ENCODE data around the gene PXN.
"Not testable (repeated sequence)": the region's sequence is repeated elsewhere in the genome, so short reads cannot be mapped to it uniquely, and the experiment has no call there.

PXN gene

DNA sequence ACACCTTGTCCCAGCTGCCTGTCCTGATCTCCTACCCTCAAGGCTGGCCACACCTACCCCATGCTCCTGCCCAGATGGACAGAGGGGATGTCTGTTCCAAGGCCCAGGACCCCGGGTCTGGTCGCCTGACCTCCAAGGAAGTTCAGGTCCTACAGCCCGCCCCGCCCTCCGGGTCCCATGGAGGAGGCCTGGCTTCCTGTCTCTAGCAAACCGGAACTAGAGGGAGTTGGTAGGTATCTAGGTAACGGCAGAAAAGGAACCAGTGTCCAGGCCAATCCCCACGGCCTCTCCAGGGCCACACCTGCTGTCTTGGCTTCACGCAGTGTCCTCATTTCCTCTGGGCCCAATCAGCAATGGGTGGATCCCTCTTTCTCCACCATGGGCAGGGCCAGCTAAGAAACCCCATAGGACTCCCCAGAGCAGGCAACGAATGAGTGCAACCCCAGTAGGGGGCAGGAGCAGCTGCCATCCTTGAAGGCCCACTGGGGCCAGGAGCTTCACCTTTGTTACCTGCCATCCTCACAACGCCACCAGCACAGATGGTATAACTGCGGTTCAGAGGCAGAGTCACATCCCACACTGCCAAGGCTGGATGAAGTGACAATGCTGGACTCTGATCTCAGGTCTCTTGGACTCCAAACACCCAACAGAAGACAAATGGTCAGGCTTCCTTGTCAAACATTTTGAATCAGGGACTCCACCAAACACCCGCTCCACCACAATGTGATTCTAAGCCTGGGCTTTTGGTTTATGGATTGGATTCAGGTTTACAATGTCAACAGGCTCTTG is 39.5 kb downstream of the PXN start:
- no peak for DNase-seq (ENCODE audit: low spot score)

DNA sequence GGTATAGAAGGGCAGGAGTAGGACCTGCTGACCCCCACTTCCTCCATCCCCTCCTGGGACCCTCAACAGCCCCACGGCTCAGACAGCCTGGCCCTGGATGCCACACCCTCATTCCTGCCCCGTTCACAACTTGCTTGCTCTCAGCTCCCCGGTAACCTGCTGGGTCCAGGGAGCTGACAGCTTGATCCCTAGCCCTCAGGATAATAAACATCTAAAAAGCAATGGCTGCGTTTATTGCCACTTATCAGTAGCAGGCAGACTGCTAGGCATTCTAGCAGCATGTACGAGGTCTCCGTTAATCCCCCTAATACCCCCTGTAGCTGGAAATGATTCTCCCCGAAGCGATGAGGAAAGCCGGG is 40.4 kb downstream of the PXN start:
- no peak for DNase-seq (ENCODE audit: low spot score)

DNA sequence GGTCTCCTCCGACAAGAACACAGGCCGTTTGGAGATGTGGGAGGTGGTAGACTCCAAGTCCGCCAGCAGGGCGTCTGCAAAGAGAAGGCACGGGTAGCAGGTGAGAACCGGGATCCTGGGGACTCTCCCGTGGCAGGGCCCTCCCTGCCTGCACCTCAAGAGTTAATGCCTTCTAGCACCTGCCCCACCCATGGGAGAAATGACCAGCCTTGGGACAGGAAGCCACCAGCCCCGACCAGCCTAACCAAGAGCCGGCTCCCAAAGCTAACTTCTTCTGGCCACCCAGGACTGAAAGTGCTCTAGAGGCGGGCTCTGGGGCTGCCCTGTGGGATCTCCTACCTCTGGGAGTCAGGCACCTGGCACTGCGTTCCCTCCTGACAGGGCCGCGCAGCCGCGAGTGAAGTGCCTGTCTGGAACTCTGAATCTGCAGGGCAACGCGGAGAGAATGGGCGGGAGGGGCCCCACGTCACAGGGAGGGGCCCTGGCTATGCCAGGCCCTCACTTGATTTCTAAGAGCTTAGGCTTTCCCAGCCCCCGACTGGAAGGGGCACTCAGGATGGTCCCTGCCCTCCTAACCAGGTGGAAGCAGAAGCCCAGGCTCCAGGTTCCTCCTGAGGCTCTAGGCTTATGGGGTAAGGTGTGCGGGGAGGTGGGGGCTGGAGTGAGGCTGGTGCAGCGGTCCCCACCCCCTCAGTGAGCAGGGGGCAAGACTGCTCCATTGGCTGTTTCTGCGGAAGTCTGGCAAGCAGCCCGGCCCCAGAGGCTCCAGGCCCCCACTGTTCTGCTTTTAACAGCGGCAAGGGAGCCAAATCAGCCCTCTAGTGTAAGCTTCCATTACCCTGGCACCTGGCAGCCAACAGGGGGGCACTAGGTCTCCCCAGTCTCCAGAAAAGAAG is 41.0 kb downstream of the PXN start:
- DNase-seq (ENCODE audit: low spot score): no peak

DNA sequence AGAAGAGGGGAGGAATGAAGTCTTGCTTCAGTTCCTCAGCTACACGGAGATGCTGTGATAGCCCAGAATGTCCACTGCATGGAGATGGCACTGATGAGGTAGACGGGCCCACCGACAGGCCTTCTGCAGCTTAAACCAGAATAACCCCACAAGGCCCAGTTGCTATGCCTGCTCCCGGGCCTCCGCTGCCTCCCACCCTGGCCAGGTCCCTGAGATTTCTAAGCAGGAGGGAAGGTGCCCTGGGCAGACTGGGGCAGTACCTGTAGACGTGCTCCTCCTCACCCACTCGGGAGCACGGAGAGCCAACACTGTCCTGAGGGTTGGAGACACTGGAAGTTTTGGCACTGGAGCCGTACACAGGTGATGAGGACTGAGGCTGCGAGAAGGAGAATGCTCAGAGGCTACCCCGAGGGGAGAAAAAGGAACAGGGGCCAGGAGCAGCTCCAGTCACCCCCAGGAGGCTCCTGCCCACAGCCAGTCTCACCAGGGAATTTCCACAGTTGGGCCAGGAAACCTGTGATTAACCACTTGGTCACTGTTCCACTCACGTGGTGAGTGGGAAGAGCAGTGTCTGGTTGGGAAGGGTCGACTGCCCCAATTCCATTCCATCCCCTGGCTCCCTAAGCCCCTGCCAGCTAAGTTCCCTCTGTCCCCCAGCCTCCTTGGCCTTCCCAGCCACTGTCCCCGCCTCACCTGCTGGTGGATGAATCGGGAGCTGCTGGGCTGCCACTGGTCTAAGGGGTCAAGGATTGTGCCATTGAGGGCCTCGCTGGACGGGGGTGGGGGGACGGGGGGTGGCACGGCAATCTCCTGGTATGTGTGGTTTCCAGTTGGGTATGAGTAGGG is 41.8 kb downstream of the PXN start:
- DNase-seq (ENCODE audit: low spot score): no peak

DNA sequence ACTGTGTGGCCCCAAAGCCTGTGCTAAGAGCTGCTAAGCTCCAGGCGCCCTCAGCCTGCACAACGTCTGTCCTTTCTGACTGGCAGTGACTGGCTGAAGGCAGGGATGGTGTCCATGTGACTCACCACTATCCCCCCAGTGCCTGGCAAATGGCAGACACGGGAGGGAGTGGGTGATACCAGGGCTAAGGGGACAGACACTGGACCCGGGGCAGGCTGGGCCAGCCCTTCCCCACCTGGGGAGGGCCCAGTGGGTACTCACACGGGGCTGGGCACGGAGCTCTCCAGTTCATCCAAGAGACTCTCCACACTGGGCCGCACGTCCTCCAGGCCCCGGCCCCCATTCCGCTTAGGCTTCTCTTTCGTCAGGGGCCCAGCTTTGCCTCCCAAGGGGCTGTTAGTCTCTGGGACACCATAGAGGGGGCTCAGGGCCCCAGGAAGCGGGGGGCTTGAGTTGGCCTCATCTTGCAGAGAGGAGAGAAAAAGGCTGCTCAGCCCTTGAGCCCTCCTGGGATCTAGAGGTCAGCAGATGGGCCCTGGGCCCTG is 43.2 kb downstream of the PXN start:
- no peak for DNase-seq (ENCODE audit: low spot score)

DNA sequence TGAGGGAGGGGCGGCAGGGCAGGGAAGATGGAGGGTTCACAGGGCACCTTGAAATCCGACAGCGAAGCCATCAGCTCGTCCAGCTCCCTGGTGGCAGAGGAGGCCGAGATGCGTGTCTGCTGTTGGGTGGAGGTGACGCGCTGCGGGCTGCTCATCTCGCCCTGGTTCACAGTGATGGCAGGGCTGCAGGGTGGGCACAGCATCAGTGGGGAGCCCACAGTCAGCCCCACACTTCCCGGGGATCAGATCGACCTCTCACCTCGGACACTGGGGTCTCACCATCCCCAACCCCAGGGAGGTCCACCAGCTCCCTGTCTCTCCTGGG is 44.0 kb downstream of the PXN start:
- no peak for DNase-seq (ENCODE audit: low spot score)

DNA sequence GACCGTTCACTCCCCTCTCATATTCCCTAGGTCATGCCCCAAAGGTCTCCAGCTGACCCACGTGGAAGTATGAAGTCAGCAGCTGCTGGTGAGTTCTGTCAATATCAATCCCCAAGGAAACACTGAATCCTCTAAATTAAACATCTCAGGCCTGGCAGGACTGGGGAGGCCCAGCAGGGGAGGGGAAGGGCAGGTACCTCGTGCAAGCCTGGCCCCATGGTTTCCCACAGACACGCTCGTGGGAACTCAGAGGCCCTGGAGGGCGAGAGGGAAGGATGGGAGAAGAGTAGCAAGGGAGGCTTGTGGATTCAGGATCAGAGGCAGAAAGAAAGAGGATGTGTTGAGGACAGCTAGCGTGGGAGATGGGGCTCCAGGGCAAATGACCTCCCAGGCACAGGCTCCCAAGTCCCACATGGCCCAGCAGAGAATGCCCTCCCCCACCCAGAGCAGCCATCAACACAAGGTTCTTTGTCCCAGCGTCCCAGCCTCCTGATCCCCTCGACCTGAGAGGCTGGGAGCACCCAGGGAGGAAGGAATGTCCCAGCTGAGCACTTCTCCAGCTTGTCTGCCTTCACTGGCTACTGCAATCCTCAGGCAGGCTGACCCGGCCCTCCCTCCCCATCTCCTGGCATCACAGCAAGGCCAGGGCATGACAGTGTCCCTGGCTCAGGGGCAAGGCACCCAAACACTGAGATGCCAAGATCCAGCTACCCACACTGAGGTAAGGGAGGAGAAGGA is 44.5 kb downstream of the PXN start:
- no peak for DNase-seq (ENCODE audit: low spot score)

DNA sequence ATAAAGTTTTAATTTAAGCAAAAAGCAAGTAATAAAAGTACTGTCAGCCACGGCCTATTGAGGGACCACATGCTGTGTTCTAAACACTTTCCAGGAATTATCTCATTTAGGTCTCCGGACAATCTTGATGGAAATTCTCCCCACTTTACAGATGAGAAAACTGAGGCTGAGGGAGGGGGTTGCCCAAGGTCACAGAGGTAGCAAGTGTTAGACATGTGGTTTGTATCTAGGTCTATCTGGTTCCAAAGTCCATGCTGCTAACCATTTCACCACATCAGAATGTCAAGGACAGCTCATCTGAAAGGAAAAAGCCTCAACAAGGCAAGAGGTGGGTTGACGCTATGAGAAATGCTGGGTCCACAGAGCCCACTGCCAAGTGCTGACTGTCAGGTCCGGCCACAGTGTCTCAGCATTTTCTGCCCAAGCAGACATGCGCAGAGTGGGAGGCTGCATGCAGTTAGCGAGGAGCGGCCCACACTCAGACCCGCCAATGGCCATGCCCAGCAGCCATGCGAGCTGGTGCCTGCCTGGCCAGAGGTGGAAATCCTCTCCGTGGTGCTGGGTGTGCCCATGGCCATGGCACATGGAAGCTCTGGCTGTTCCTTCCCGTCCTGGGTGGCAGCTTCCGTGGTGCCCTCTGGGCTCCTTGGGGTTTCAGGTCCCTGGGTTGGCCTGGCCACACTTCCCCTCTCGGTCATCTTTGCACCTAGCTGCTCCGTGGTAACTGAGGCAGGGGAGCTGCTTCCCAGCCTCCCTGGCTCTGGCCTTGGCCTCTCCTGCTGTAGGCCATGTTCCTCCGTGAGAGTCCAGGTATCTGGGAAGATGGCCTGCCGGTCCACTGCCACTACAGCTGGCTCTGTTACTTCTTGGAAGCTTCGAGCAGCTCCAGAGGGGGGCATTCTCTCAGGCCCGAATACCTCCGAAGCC is 46.6 kb downstream of the PXN start:
- no peak for DNase-seq (ENCODE audit: low spot score)

DNA sequence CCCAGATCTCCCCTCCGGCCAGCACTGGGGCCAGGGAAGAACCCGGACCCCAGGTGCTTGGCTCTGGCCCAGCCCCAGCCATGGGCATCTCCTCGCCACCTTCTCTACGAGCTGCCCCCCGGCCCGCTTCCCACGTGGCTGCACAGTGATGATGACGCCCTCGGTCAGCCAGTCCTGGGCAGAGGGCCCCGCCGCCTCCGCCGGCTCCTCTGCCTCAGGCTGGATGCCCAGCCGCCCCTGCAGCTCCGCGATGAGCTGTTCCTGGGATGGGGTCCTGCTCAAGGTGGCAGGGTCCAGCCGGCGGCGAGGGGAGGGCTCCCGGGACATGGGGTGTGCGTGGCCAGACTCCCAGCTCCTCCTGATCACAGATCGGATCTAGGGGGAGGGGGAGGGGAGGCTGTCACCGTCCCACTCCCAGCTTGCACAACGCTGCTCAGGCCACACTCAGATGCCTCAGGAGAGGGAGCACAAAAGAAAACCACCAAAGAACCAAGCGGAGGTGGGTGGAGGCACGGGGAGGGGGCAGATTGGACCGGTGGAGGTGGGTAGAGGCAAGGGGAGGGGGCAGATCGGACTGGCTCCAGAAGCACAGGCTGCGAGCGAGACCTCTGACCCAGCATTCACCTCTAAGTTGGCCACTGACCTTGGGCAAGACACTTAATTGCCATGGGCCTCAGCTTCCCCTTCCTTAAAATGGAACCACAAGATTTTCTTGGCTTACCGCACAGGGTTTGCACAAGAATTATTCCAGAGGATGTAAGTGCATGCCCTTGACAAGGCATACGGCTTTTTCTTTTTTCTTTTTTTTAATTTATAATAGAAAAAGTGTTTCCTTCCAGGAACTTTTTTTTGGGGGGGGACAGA is 48.6 kb downstream of the PXN start:
- DNase-seq (ENCODE audit: low spot score): no peak

DNA sequence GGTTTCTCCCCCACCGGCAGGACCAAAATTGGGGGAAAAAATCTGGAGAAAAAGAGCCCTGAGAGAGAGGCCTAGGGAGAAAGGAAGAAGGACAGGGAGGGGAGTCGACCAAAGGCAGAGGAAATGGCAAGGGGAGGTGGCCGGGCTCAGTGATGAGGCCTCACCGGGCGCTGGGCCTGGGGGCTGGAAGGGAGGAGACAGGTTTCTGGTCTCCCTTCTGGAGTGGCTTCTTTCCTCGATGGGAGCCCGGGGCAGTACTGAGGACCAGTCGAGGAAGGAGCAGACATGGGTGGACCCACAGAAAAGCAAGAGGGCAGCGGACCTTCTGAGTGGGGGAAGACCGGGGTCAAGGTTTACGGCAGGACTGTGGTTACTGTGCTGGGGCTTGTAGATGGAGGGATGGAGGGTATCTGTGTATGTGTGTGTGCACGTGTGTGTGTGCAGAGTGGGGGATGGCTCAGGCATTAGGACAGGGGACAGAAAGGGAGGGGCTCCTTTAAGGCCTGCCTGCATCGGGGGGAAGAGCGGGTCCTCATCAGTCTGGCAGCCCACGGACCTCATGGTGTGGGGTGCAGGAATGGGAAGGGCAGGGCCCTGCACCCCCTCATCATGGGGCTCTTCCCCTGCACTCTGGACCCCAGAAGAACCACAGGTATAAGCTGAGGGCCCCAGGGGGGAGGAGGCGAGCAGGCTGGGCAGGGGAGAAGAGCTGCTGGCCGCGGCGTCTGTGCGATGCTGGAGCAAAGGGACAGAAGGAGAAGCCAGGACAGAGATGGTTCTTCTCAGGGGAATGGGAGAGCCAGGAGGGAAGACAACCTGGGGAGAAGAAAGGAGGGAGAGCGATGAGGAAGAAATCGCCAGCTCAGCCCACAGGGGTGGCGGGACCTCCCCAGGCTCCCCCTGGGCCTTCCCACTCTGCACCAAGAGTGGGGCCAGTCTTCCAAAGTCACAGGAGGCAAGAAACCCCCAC is 49.5 kb downstream of the PXN start:
- DNase-seq (ENCODE audit: low spot score): no peak

DNA sequence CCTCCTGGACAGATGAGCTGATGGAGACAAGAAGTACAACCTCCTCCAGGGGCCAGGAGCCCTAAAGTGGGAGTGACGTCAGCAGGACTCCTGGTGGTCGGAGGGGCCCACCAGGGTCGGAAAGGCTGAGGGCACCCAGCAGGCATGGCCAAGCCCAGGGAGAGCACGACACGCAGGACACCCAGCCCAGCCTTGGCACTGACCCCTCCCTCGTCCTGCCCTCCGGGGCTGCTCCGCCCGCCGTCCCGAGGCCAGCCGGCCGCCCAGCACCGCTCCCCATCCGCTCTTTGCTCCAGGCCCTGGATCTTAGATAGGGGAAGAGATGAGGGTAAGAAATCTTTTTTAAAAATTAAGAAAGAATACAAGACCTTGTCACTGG is 50.2 kb downstream of the PXN start:
- no peak for DNase-seq (ENCODE audit: low spot score)

DNA sequence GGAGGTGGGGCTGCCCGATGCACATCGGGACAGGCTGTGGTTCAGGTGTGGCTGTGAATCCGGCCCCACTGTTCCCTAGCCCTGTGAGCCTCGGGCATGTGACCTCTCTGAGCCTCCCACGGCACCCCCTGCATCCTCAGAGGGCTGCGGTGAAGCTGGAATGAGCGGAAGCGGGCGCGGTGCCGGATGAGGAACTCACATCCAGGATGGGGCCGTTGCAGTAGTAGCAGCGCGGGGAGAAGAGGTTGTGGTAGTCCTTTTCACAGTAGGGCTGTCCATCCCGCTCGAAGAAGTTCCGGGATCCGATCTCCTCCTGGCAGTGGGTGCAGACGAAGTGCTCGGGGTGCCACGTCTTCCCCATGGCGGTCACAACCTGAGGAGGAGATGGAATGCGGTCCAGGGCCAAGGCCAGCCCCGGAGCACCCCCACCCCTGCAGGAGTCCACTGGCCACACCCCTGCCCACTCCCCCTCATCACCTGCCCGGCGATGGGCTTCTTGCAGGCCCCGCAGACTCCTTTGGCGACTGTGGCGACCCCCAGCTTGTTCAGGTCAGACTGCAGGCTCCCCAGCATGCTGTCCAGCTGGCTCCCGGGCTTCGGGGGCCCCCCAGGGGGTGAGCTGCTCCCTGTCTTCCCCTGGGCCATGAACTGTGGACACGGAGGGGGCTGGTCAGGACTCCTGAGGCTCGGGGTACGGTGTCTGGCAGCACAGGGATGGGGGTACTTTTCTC is 50.7 kb downstream of the PXN start:
- DNase-seq (ENCODE audit: low spot score): no peak

DNA sequence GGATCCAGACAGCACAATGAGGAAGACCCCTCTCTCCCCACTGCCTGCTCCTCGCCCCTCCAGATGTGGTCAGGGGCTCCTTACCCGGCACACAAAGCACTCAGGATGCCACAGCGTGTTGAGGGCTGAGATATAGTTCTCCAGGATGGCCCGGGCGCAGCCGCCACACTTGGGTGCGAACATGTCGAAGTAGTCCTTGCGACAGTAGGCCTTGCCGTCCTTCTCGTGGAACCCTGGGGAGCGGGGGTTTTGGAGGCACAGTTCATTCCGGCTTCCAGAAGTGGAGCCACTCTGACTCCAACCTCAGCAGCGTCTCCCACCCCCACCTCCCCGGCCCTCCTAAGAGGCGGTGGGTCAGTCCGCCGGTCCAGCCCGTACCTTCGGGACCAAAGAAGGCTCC is 51.8 kb downstream of the PXN start:
- no peak for DNase-seq (ENCODE audit: low spot score)

DNA sequence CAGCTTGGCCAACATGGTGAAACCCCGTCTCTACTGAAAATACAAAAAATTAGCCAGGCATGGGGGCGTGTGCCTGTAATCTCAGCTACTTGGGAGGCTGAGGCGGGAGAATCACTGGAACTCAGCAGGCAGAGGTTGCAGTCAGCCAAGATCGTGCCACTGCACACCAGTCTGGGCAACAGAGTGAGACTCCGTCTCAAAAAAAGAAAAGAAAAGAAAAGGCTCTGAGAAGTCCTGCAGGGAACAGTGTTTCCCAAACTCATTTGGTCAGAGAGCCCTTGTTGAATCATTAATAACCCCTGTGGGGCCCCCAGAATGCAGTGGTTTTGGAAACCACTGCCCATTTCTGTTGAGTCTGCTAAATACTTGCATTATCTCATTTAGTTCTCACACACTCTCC is 52.3 kb downstream of the PXN start:
- DNase-seq (ENCODE audit: low spot score): not testable (repeated sequence)

DNA sequence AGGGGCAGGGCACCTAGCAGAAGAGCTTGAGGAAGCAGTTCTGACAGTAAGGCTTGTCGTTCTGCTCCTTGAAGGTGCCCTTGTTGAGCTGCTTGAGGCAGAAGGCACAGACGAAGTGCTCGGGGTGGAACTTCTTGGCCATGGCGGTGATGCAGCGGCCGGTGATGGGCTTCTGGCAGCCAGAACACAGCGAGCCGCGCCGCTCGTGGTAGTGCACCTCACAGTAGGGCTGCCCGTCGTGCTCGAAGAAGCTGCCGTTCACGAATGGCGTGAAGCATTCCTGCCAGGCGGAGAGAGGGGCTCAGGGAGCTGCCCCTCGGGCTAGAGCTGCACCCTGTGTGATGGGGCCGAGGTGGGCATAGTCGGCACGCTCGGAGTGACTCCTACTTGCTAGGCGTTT is 53.2 kb downstream of the PXN start:
- DNase-seq (ENCODE audit: low spot score): no peak

DNA sequence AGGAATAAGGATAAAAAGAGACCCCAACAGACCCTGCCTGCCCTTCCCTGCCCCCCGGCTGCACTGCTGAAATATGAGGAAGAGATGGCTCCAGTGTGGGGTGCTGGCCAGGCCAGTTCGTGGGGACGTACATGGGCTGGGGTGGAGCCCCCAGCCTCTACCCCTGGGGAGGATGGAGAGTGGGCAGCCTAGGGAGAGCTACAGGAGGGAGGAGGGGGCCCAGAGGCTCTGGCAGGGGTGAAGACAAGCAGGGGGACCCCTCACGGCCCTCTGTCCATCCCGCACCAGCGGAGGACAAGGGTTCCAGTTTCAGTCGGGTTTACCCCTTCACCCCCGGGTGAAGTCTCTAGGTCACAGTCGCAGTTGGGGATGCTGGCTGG is 53.6 kb downstream of the PXN start:
- DNase-seq (ENCODE audit: low spot score): no peak

DNA sequence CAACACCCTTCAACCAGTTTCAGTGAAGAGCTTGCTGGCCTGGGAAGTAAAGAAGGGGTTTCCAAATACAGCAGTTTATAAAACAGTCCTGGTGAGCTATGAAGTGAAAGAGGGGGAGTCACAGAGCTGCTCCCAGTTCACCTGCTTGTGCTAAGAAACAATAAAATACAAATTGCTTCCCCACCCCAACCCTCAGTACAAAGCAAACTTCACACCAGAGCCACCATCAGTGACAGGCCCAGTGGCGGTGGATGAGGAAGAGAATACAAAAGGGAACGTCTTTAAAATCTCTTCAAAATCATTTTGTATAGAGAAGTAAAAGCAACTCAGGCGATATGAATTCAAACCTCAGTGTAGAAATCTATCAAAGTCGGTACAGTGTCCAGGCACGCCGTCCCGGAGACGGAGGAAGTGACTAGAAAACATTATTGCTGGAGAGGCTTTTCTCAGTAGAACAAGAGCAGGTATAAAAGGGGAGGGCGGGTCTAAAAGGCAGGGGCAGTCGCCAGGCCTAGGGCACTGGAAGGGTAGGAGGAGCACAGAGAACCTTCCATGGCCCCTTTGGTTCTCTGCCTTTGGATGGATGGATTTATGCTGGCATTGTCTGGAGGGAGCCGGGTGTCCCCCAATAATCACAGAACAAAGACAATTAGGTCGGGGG is 54.2 kb downstream of the PXN start:
- DNase-seq (ENCODE audit: low spot score): no peak

All from GM03348 (cell line).